Keratinocyte (primary cell): Measurements from ENCODE around the gene FOXO1. TPM values are rescaled to one million over a fixed set of nuclear protein-coding genes. Genes with fewer than 3 reads are reported as not detected.

ENCODE experiments used
- DNase-seq: peaks from one replicate; pipeline ENCODE4 v3.0.0-alpha.2; 2011; ENCODE audit warnings: low read depth, missing footprints, low spot score
- FAIRE-seq: peaks from 2 replicates; lab custom pipeline; 2011; peaks lifted over from hg19 to GRCh38; lab: Jason Lieb, UNC
- H2AFZ ChIP-seq: 2 replicates; pipeline ENCODE4 v1.6.0; 2012; ENCODE audit warnings: low read length, control low read depth, inconsistent platforms; ENCODE audit not compliant: control insufficient read depth
- H3K27ac ChIP-seq: 2 replicates; pipeline ENCODE4 v1.5.1; 2011; ENCODE audit warnings: low read length; ENCODE audit not compliant: control insufficient read depth, insufficient read depth
- H3K27me3 ChIP-seq: 3 replicates; pipeline ENCODE4 v1.6.0; 2011; ENCODE audit warnings: low read length; ENCODE audit not compliant: control insufficient read depth, insufficient read depth; ENCODE audit errors: extremely low read depth
- H3K36me3 ChIP-seq, 2 experiments: 2 replicates in 1 of 2; 3 replicates in 1 of 2; pipeline ENCODE4 v1.5.1; 2011; ENCODE audit warnings: low read length in 2 of 2, mild to moderate bottlenecking in 1 of 2; ENCODE audit not compliant: control insufficient read depth in 2 of 2, insufficient read depth in 2 of 2; ENCODE audit errors: extremely low read depth in 1 of 2
- H3K4me1 ChIP-seq: 3 replicates; pipeline ENCODE4 v1.5.1; 2011; ENCODE audit warnings: low read length; ENCODE audit not compliant: control insufficient read depth, insufficient read depth; ENCODE audit errors: extremely low read depth
- H3K4me2 ChIP-seq: 3 replicates; pipeline ENCODE4 v1.6.0; 2011; ENCODE audit warnings: low read depth, low read length; ENCODE audit not compliant: control insufficient read depth, insufficient read depth; ENCODE audit errors: extremely low read depth
- H3K4me3 ChIP-seq, 3 experiments: fragments of 200-600 bp in 1 of 3; sonication (generic) in 1 of 3; 2 replicates in 2 of 3; 3 replicates in 1 of 3; pipeline ENCODE4 v1.5.1; 2011 to 2016; ENCODE audit warnings: low read length in 3 of 3, mild to moderate bottlenecking in 3 of 3, control low read depth in 2 of 3, inconsistent platforms in 1 of 3, low read depth in 1 of 3, mixed read lengths in 1 of 3, mixed run types in 1 of 3, moderate library complexity in 1 of 3; ENCODE audit not compliant: control insufficient read depth in 2 of 3, insufficient read depth in 2 of 3; ENCODE audit errors: extremely low read depth in 1 of 3
- H3K79me2 ChIP-seq: 2 replicates; pipeline ENCODE4 v1.6.0; 2012; ENCODE audit warnings: low read length; ENCODE audit not compliant: control insufficient read depth, insufficient read depth
- H3K9ac ChIP-seq: 3 replicates; pipeline ENCODE4 v1.6.0; 2011; ENCODE audit warnings: low read length; ENCODE audit not compliant: control insufficient read depth, insufficient read depth; ENCODE audit errors: extremely low read depth
- H3K9me1 ChIP-seq: 3 replicates; pipeline ENCODE4 v1.6.0; 2011; ENCODE audit warnings: low read length; ENCODE audit not compliant: control insufficient read depth, insufficient read depth; ENCODE audit errors: extremely low read depth
- H3K9me3 ChIP-seq: 2 replicates; pipeline ENCODE4 v1.5.1; 2012; ENCODE audit warnings: low read depth, low read length; ENCODE audit not compliant: control insufficient read depth
- H4K20me1 ChIP-seq: 3 replicates; pipeline ENCODE4 v1.6.0; 2011; ENCODE audit warnings: low read length; ENCODE audit not compliant: control insufficient read depth, insufficient read depth; ENCODE audit errors: extremely low read depth
- CTCF ChIP-seq, 3 experiments: IDR thresholded peaks in 1 of 3; conservative IDR thresholded peaks in 1 of 3; optimal IDR thresholded peaks in 1 of 3; 2 replicates in 2 of 3; 3 replicates in 1 of 3; pipeline versions ENCODE3 to v1.5.1; 2011; ENCODE audit warnings: low read length in 3 of 3, mild to moderate bottlenecking in 3 of 3, moderate library complexity in 2 of 3, control low read depth in 1 of 3, inconsistent platforms in 1 of 3; ENCODE audit not compliant: insufficient read depth in 2 of 3; ENCODE audit errors: extremely low read depth in 1 of 3
- EZH2 ChIP-seq: IDR thresholded peaks from one replicate; pipeline ENCODE4 v1.6.1; 2012; ENCODE audit warnings: inconsistent platforms, mild to moderate bottlenecking, low read length, moderate library complexity
- dilution Hi-C: fragments of 300-500 bp; cut with MboI; formaldehyde crosslinking; loops from one replicate; pipeline ENCODE4 v1.7.0; 2020; ENCODE audit warnings: low sequenced_read_pairs; ENCODE audit not compliant: extremely low pct_ligation_motif_present
- polyA plus RNA-seq, 5 experiments: library from polyadenylated mRNA; depleted of rRNA in 3 of 5; stranded (reverse) in 3 of 5; stranded (forward) in 1 of 5; unstranded in 1 of 5; fragments of >200 nt; gene quantifications; 1 replicate in 1 of 5; 2 replicates in 3 of 5; 3 replicates in 1 of 5; pipeline versions ENCODE4 v1.2.1 to v1.2.3, GENCODE V29; 2011 to 2012; ENCODE audit warnings: missing spikeins in 2 of 5, low read depth in 1 of 5, low replicate concordance in 1 of 5

Gene FOXO1
- polyA plus RNA-seq, 1 donor (not counting 4 experiments of a cell fraction or from before 2014, with no cell fraction given), result 8.3 TPM

DNA sequence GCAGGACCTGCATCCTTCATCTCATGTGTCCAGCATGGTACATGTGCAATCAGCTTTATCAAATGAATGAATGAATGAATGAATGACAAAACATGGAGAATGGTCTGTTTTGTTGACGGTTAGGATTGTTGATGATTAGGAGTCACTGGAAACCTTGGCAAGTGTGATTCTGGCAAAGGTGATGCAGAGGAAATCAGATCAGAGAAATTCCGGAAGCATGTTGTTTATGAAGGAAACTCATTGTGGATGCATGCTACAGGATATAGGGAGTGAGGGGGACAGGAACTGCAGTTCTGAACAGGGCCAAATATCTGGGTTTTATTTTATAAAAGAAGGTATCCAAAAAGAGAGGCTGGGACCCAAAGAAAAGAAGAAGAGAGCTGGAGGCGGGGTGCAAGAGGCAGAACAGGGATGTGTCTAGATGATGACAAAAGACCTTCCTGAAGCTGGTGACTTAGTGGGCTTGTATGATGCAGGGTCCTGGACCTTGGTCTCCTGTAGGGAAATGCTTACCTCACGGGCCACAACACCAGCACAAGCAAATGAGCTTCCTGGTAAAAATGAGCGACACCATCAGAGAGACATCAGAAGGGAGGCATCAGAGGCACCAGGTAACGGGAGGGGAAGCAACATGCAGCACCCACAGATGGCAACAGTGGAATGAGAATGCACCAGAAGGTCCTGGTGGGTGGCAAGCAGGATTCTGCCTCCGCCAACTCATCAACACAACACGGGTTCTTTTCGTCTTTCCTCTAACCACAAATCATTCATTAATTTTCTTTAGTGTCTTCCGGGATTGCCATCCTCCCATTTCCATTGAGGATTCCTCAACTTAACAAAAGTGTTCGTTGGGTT lies 159.6 kb downstream of the FOXO1 start:
- dilution Hi-C loops, result no loop called here
- Histone ChIP-seq H3K79me2 (no peaks in the 10 kb centered on the region), H2AFZ (no peak overlapping the region), H3K4me1 (peaks cover 4% of the 10 kb centered on the region), H3K27me3 (no peaks in the 10 kb centered on the region), H3K4me3 (no peak overlapping the region), H3K4me2 (no peak overlapping the region), H3K27ac (no peak overlapping the region), H3K9me1 (no peaks in the 10 kb centered on the region), H4K20me1 (no peaks in the 10 kb centered on the region), H3K36me3 (no peaks in the 10 kb centered on the region), H3K9ac (no peak overlapping the region), H3K9me3 (no peaks in the 10 kb centered on the region)
- FAIRE-seq, result no peak
- TF ChIP-seq EZH2 (no peak), CTCF (optimal IDR thresholded peaks at IDR 0.05 in 1 of 3, IDR thresholded peaks at IDR 0.05 in 1 of 3, conservative IDR thresholded peaks at IDR 0.05 in 1 of 3; ENCODE audit: extremely low read depth in 1 of 3, insufficient read depth in 2 of 3, low read length in 3 of 3) (no peak)
- DNase-seq, result no peak

Other genes with a start within 250 kb of the FOXO1 start
- gene MRPS31, start 104.5 kb upstream of the FOXO1 start, polyA plus RNA-seq, result 15.3 to 27.2 TPM (median 19.4 TPM) in 3 replicates
- 8.7 to 13.1 TPM (median 11.1 TPM) in 3 replicates for gene SLC25A15, start 123.0 kb upstream of the FOXO1 start, polyA plus RNA-seq